Measurements from ENCODE around the gene NADSYN1.

The NADSYN1 gene

GRCh38 chr11:71474141-71474770 lies 21.3 kb downstream of the NADSYN1 start:
- DNase-seq: no peak

- no peak for DNase-seq
These were observed 21.9 kb downstream of the NADSYN1 start for GRCh38 chr11:71474771-71475483.

- DNase-seq: no peak
These were observed 23.0 kb downstream of the NADSYN1 start for GRCh38 chr11:71476031-71476430.

- DNase-seq: no peak
These were observed 24.1 kb downstream of the NADSYN1 start for GRCh38 chr11:71476926-71477640.

GRCh38 chr11:71477641-71478527 lies 24.9 kb downstream of the NADSYN1 start:
- DNase-seq: no peak

GRCh38 chr11:71478528-71478840 lies 25.5 kb downstream of the NADSYN1 start:
- no peak for DNase-seq

- no peak for DNase-seq
These were observed 28.3 kb downstream of the NADSYN1 start for GRCh38 chr11:71481101-71481960.

- no peak for DNase-seq
These were observed 29.2 kb downstream of the NADSYN1 start for GRCh38 chr11:71482216-71482615.

- no peak for DNase-seq
These were observed 29.9 kb downstream of the NADSYN1 start for GRCh38 chr11:71482746-71483364.

- DNase-seq: no peak
These were observed 30.7 kb downstream of the NADSYN1 start for GRCh38 chr11:71483692-71484091.

GRCh38 chr11:71484248-71485062 lies 31.5 kb downstream of the NADSYN1 start:
- no peak for DNase-seq

GRCh38 chr11:71485063-71485399 lies 32.0 kb downstream of the NADSYN1 start:
- no peak for DNase-seq

GRCh38 chr11:71485466-71485865 lies 32.5 kb downstream of the NADSYN1 start:
- DNase-seq: no peak

GRCh38 chr11:71486320-71486719 lies 33.3 kb downstream of the NADSYN1 start:
- DNase-seq: no peak

GRCh38 chr11:71488681-71489270 lies 35.8 kb downstream of the NADSYN1 start:
- no peak for DNase-seq

GRCh38 chr11:71489311-71490043 lies 36.5 kb downstream of the NADSYN1 start:
- no peak for DNase-seq

GRCh38 chr11:71490044-71490730 lies 37.2 kb downstream of the NADSYN1 start:
- no peak for DNase-seq

GRCh38 chr11:71490731-71491390 lies 37.9 kb downstream of the NADSYN1 start:
- no peak for DNase-seq

GRCh38 chr11:71491531-71491930 lies 38.5 kb downstream of the NADSYN1 start:
- DNase-seq: no peak
